Measurements from ENCODE around the gene THAP11.

GRCh38 chr16:67825906-67826305 lies 16.2 kb upstream of the THAP11 start:
- no peak for TF ChIP-seq CTCF (IDR thresholded peaks at IDR 0.05; ENCODE audit: borderline replicate concordance, extremely low read depth, low read length, poor library complexity, severe bottlenecking)
- TF ChIP-seq EZH2 (IDR thresholded peaks at IDR 0.05; ENCODE audit: borderline replicate concordance, low read depth, low read length, severe bottlenecking) = no peak
